ENCODE results near the gene SEC14L3. TPM values are rescaled to one million over a fixed set of nuclear protein-coding genes. Genes with fewer than 3 reads are reported as not detected.
"Not testable (repeated sequence)": the region's sequence is repeated elsewhere in the genome, so short reads cannot be mapped to it uniquely, and the experiment has no call there.

Gene SEC14L3
- total RNA-seq, 1 experiment from 2014 or later, result not detected

DNA sequence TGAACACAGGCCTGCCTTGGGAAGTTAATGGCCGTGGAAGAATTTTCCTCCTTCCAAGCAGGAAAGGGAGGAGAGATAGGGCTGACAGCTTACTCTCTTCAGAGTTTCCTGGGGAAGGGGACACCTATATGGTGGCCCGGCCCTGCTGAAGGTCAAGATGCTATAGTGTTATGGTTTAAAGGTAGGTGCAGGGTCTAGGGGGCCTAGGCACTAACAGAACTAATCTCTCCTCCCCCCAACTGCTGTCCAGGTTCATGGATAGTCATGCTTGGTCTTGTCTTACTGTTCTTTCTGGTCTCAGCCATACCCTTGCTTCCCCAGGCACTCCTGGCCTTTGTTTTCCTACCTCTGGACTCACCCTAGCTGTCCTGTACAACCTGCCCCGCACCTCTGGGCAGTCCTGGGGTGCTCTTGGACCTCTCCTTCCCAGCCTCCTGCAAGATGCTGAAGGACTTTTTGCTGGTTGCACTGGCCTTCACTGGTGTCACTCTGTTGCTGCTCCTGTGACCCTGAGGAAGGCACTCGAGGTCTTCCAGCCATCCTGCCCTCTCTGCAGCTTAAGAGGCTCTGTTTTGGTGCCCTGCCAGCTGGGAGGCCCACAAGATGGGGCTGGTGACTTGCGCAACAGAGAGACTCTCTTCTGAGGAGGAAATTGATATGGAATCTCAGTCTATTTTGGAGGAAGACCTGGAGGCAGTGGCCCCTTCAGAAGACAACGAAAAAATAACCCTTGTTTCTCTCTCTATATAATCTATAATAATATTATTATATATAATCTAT lies 17.9 kb downstream of the SEC14L3 start:
- intact Hi-C loops (cut with micrococcal nuclease; ENCODE audit: unreplicated experiment), result no loop called here
- Mint-ChIP-seq H3K4me1 (ENCODE audit: low read depth, unreplicated experiment) (no peaks in the 10 kb centered on the region), H3K27me3 (ENCODE audit: unreplicated experiment) (peaks cover 68% of the 10 kb centered on the region), H3K27ac (ENCODE audit: unreplicated experiment) (no peak overlapping the region), H3K36me3 (ENCODE audit: insufficient read depth, unreplicated experiment) (no peaks in the 10 kb centered on the region), H3K4me3 (ENCODE audit: low read depth, unreplicated experiment) (no peak overlapping the region), H3K9me3 (ENCODE audit: low read depth, unreplicated experiment) (no peaks in the 10 kb centered on the region)
- CTCF ChIA-PET, result no interaction called here
- TF ChIP-seq, protein P1, sequence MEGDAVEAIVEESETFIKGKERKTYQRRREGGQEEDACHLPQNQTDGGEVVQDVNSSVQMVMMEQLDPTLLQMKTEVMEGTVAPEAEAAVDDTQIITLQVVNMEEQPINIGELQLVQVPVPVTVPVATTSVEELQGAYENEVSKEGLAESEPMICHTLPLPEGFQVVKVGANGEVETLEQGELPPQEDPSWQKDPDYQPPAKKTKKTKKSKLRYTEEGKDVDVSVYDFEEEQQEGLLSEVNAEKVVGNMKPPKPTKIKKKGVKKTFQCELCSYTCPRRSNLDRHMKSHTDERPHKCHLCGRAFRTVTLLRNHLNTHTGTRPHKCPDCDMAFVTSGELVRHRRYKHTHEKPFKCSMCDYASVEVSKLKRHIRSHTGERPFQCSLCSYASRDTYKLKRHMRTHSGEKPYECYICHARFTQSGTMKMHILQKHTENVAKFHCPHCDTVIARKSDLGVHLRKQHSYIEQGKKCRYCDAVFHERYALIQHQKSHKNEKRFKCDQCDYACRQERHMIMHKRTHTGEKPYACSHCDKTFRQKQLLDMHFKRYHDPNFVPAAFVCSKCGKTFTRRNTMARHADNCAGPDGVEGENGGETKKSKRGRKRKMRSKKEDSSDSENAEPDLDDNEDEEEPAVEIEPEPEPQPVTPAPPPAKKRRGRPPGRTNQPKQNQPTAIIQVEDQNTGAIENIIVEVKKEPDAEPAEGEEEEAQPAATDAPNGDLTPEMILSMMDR (IDR thresholded peaks at IDR 0.05; ENCODE audit: unreplicated experiment), result no peak
- no TSS peak for BruUV-seq (replicated peaks)
- DNase-seq, result peak; percentile 23

DNA sequence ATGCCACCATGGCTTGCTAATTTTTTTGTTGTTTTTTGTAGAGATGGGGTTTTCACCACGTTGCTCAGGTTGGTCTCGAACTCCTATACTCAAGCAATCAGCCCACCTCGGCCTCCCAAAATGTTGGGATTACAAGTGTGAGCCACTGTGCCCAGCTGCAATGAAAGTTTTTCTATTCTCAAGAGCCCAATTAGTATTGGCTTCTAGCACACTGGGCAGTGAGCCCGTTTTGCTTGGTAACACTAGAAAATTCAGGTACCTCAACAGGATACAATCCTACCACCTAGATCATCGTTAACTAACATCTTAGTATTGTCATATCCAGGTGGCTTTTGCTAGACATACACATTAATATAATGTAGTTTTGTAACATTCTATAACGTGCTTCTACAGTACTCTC lies 19.0 kb downstream of the SEC14L3 start:
- H3K27me3 Mint-ChIP-seq (ENCODE audit: unreplicated experiment), result peaks cover 63% of the 10 kb centered on the region
- no peak for DNase-seq
- H3K27ac Mint-ChIP-seq (ENCODE audit: unreplicated experiment), result no peak overlapping the region
- intact Hi-C loops (cut with micrococcal nuclease; ENCODE audit: unreplicated experiment), result no loop called here
- CTCF ChIA-PET, result no interaction called here
- no peaks in the 10 kb centered on the region for H3K4me1 Mint-ChIP-seq (ENCODE audit: low read depth, unreplicated experiment)
- TF ChIP-seq, protein P1 (IDR thresholded peaks at IDR 0.05; ENCODE audit: unreplicated experiment), result no peak
- no peak overlapping the region for H3K4me3 Mint-ChIP-seq (ENCODE audit: low read depth, unreplicated experiment)
- no peaks in the 10 kb centered on the region for H3K36me3 Mint-ChIP-seq (ENCODE audit: insufficient read depth, unreplicated experiment)
- no peaks in the 10 kb centered on the region for H3K9me3 Mint-ChIP-seq (ENCODE audit: low read depth, unreplicated experiment)
- no TSS peak for BruUV-seq (replicated peaks)

GRCh38 chr22:30451488-30451887 lies 20.3 kb downstream of the SEC14L3 start:
- intact Hi-C loops (cut with micrococcal nuclease; ENCODE audit: unreplicated experiment); CTCF ChIA-PET; BruUV-seq (replicated peaks): not testable (repeated sequence)

DNA sequence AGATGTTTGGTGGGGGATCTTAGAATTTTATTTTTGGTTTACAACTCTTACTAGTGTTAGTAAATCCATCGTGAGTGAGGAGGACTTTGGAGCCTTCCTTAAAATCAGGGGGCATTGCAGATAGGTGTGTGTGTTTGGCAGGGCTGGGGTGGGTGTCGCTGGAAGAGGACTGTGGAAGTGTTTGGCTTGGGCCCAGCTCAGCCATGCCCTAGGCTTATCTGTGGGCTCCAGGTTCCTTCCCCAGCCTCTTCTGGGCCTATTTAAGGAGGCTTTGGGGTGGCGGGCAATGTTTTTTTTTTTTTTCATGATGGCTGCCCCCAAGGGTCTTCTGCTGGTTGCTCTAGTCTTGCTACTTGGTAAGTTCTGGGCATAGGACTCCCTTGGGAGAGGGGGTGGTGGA lies 24.2 kb downstream of the SEC14L3 start:
- H3K9me3 Mint-ChIP-seq (ENCODE audit: low read depth, unreplicated experiment), result no peaks in the 10 kb centered on the region
- CTCF ChIA-PET, result no interaction called here
- BruUV-seq (replicated peaks), result no TSS peak
- peaks cover 28% of the 10 kb centered on the region for H3K27me3 Mint-ChIP-seq (ENCODE audit: unreplicated experiment)
- no peak for DNase-seq
- no peaks in the 10 kb centered on the region for H3K36me3 Mint-ChIP-seq (ENCODE audit: insufficient read depth, unreplicated experiment)
- H3K27ac Mint-ChIP-seq (ENCODE audit: unreplicated experiment), result no peak overlapping the region
- intact Hi-C loops (cut with micrococcal nuclease; ENCODE audit: unreplicated experiment), result loop anchor here (5.0 kb wide), 1 partner anchor 310 kb away; no protein-coding TSS in a partner anchor
- H3K4me3 Mint-ChIP-seq (ENCODE audit: low read depth, unreplicated experiment), result no peak overlapping the region
- TF ChIP-seq, protein P1 (IDR thresholded peaks at IDR 0.05; ENCODE audit: unreplicated experiment), result no peak
- H3K4me1 Mint-ChIP-seq (ENCODE audit: low read depth, unreplicated experiment), result peaks cover 19% of the 10 kb centered on the region

More at GRCh38 chr22:30451488-30451887, 20.3 kb downstream of the SEC14L3 start:
- not testable (repeated sequence) for H3K4me1 Mint-ChIP-seq (ENCODE audit: low read depth, unreplicated experiment); H3K27ac Mint-ChIP-seq (ENCODE audit: unreplicated experiment); H3K9me3 Mint-ChIP-seq (ENCODE audit: low read depth, unreplicated experiment); DNase-seq; H3K36me3 Mint-ChIP-seq (ENCODE audit: insufficient read depth, unreplicated experiment); H3K4me3 Mint-ChIP-seq (ENCODE audit: low read depth, unreplicated experiment)
- peaks cover 49% of the 10 kb centered on the region for H3K27me3 Mint-ChIP-seq (ENCODE audit: unreplicated experiment)
